Fibroblast of skin of scalp (primary cell): ENCODE results near the gene PTN.
"Not testable (repeated sequence)": the region's sequence is repeated elsewhere in the genome, so short reads cannot be mapped to it uniquely, and the experiment has no call there.

ENCODE experiments used
- DNase-seq: peaks from one replicate; pipeline ENCODE4 v3.0.0-alpha.2; 2013

Gene PTN

DNA sequence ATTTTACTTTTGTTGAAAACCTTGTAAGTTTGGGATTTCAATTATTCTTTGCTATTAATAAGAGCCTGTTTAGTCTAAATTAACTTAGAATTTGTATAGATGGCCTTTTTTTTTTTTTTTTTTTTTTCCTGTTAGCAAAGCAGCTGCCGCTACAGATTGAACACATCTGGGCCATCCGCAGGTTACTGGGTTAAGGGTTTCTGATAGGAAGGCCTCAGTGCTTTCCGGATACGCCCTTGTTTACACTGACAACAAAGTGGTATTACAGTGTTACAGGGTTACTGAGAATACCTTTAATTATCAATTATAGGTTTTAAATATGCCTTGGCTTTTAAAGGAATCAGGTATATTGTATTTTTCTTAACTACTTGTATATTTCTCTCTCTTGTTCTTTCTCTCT is 76.8 kb downstream of the PTN start:
- DNase-seq = no peak

DNA sequence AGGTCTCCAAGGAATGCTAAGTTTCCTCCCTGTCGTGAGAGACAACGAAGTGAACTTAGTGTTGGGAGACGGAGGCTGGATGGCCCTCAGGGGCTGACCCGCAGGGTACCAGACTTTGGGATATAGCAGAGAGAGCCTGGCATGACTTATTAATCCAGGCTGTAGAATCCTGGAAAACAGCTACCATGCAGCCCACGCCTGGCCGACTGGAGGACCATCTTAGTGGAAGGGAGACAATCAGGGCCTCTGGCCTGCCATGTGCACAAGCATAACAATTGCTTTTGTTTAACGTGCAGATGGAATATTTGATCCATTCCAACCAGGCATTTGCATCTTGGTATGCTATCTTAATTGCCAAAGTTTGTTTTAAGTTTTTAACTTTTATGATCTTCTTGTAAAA is 78.1 kb downstream of the PTN start:
- not testable (repeated sequence) for DNase-seq

DNA sequence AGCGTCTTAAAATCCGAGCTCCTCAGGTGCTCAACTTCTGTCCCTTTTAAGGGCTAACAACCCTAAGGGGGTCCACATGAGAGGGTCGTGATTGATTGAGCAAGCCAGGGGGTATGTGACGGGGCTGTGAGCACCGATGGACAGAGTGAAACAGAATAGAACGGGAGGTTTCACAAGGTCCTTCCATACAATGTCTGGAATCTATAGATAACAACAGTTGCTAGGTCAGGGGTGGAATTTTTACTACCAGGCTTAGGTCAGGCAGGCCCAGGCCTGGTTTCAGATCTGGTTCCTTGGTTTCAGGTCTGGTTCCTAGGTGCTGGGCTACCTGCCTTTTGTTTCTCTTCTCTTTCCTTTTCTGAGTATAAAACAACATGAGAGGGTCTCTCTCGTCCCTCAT is 80.9 kb downstream of the PTN start:
- no peak for DNase-seq

DNA sequence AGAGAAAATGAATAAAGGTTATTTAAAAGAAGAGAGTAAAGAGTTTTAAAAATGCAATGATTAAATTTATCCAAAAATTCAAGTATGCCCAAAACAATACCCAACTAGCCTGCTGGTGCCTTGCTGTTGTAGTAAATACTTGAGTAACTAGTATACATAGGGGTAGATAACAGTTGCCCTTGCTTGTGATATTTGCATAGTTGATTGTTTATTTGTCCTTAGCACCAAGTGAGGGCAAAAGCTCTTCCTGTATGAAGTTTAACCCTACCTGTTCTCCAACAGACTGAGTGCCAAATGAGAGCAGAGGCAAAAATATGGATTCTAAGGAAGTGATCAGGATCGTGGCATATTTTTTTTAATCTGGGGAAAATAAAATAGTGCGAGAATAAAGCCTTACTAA is 85.0 kb downstream of the PTN start:
- DNase-seq = no peak

- no peak for DNase-seq
Observed at GRCh38 chr7:137254766-137255165, 88.8 kb downstream of the PTN start.

DNA sequence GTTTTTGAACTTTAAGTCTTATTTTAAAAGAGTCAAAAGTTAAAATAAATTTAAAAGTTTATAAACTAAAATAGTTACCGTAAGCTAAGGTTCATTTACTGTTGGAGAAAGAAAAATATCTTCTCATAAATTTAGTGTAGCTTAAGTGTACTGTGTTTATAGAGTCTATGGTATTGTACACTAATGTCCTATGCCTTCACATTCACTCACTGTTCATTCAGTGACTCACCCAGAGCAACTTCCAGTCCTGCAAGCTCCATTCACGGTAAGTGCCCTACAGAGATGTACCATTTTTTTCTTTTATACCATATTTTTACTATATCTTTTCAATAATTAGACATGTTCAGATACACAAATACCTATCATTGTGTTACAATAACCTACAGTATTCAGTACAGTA is 97.6 kb downstream of the PTN start:
- peak; percentile 7 for DNase-seq

GRCh38 chr7:137245186-137245585 is 98.3 kb downstream of the PTN start:
- DNase-seq = no peak

DNA sequence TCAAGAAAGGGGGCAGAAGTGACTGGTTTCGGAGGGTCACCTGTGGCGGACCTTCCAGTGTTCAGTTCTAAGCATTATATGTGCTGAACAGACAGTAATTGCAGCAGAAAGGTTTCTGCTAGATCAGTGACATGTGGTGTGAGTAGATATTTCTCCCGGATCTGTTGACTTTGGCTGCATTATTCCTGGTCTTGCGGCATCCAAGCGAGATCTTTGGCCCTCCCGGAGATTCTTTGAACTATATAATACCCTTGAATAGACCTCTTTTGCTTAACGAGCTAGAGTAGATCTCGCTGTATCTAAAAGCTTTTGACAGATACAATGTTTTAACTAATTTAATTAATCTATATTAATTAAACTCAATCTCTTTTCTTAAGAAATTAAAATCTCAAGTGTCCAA is 99.8 kb downstream of the PTN start:
- DNase-seq = no peak

DNA sequence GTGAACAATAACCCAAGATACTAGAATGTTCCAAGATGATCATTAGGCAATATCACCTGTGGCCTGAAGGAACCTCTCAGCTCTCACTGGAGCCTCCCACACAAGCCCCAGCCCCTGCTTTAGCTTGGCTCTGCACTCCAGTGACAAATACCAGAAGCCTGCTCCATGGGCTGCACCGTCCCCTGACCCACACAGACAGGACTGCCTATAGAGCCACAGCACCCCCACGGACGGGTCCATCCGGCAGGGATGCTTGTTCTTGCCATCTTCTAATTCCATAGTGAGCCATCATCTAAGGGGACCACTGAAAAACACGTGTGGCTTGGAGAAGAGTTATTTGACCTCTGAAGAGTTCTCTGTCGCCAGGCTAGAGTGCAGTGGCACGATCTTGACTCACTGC is 100.9 kb downstream of the PTN start:
- no peak for DNase-seq

GRCh38 chr7:137241655-137242360 is 101.7 kb downstream of the PTN start:
- no peak for DNase-seq

GRCh38 chr7:137239186-137239585 is 104.3 kb downstream of the PTN start:
- DNase-seq = not testable (repeated sequence)

DNA sequence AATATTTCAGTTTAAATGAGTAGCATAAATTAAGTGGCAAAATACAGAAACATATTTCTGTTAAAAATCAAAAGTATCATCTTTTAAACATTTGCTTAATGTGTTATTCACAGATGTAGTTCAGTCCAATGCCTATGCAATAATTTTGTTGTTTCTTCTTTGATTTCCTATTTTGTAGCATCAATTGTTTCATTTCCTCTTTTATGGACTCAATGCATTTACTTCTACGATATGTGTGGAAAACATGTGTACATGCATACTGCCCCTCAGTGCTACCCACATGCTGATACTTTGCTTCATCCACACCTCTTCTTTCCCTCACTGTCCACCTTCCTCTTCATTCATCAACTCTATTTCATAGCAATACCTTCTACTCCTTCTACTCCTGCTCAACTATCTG is 108.1 kb downstream of the PTN start:
- no peak for DNase-seq

GRCh38 chr7:137231167-137231566 is 112.4 kb downstream of the PTN start:
- DNase-seq = no peak

- DNase-seq = no peak
Observed at GRCh38 chr7:137221467-137221866, 122.1 kb downstream of the PTN start.

- no peak for DNase-seq
Observed at GRCh38 chr7:137213744-137214143, 129.8 kb downstream of the PTN start.

DNA sequence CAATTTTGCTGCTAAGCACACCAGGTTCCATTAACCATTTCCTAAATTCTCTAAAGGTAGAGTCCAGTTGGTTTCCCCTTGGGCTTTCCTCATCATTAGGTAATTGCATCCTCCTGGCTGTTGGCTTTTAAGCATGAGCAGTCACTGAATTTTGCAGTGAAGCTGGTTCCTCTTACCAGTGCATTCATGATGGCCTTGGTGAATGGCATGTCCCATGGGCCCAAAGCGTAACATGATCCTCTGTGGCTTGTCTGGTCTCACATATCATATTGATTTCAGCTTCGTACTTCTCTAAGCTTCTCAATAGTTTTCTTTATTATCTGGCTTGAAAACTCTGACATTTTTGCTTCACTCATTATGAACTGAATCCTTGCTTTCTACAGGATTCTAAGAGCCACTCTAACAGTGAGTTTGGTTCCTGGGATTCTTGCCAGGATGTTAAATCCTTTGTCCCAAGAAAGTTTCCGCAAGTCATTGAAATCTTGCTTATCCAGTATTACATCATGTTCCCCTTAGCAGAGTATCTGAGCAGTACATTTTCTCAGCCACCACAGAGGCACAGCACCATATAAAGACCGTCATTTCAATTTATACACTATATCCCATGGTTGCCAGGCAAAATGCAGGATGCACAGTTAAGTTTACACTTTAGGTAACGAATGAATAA is 134.2 kb downstream of the PTN start:
- peak; percentile 1 for DNase-seq

GRCh38 chr7:137206770-137207169 is 136.8 kb downstream of the PTN start:
- DNase-seq = no peak

- no peak for DNase-seq
Observed at GRCh38 chr7:137204246-137204645, 139.3 kb downstream of the PTN start.

DNA sequence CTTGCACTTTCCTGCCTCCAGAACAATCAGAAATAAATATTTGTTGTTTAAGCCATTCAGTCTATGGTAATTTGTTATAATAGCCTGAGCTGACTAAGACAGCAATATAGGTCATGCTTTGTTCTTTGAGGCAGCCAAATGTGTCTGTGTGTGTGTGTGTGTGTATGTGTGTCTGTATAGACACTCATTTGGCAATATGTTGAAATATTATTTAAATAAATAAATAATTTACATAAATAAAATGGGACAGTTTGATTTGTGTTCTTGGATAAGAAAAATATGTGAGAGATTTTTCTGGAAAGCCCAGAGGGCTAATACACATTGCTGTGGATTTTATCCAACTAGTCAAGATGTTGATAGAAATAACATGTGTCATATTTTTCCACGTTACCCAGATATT is 140.2 kb downstream of the PTN start:
- DNase-seq = no peak

DNA sequence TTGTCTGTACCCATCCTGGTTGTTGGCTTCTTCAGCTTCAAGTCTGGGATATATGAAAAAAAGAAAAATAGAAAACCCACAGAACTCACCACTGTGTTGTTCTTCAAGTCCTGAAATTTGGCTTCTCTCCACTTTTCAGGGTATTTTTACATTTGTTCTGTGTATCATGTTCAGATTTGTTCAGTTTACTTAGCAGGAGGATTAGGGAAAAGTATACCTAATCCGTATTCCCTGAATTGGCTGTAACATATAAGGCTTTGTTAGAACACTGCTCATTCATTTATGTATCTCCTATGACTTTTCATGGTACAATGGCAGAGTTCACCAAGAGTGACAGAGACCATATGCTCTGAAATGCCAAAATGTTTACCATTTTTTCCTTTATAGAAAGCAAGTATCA is 146.9 kb downstream of the PTN start:
- DNase-seq = no peak

GRCh38 chr7:137195996-137196395 is 147.5 kb downstream of the PTN start:
- DNase-seq = no peak

DNA sequence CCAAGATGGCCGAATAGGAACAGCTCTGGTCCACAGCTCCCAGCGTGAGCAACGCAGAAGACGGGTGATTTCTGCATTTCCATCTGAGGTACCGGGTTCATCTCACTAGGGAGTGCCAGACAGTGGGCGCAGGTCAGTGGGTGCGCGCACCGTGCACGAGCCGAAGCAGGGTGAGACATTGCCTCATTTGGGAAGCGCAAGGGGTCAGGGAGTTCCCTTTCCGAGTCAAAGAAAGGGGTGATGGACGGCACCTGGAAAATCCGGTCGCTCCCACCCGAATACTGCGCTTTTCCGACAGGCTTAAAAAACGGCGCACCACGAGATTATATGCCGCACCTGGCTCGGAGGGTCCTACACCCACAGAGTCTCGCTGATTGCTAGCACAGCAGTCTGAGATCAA is 161.9 kb downstream of the PTN start:
- DNase-seq = not testable (repeated sequence)
